ENCODE results near the gene OR6S1. TPM values are rescaled to one million over a fixed set of nuclear protein-coding genes. Genes with fewer than 3 reads are reported as not detected.

The OR6S1 gene
- total and polyA plus RNA-seq, 2 experiments from 2014 or later, result not detected

DNA sequence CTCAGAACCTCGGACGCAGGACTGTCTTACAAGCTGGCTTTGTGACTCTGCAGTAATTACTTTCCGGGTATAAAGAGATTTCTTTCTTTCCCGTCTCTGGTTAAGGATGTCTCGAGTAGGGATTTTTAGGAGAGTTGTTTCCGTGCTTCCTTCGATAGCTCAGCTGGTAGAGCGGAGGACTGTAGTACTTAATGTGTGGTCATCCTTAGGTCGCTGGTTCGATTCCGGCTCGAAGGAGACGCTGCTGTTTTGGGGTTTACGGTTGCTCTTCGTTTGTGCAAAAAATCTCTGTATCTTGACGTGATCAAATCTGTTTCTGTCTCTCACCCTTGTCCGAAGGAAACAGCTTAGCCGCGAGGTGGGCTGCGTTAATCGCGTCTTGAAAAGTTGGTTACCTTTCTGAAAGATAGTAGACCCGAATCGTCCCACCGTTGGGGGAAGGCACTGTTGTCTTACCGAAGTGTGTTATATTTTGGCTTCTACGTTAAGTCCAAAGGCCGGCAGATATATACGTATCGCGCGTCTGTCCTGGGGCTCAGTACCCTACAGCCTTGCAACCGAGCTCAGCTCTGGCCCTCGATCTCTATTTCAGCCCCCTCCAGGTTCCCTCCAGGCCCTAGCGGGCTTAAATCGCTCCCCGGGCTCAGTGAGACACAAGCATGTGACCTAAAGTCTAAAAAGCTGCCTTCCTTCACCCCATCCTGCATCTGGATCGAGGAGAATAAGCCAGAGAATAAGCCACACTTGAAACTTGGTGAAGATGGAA, 41.8 kb upstream of the OR6S1 start (continued):
- TF ChIP-seq, protein P1, sequence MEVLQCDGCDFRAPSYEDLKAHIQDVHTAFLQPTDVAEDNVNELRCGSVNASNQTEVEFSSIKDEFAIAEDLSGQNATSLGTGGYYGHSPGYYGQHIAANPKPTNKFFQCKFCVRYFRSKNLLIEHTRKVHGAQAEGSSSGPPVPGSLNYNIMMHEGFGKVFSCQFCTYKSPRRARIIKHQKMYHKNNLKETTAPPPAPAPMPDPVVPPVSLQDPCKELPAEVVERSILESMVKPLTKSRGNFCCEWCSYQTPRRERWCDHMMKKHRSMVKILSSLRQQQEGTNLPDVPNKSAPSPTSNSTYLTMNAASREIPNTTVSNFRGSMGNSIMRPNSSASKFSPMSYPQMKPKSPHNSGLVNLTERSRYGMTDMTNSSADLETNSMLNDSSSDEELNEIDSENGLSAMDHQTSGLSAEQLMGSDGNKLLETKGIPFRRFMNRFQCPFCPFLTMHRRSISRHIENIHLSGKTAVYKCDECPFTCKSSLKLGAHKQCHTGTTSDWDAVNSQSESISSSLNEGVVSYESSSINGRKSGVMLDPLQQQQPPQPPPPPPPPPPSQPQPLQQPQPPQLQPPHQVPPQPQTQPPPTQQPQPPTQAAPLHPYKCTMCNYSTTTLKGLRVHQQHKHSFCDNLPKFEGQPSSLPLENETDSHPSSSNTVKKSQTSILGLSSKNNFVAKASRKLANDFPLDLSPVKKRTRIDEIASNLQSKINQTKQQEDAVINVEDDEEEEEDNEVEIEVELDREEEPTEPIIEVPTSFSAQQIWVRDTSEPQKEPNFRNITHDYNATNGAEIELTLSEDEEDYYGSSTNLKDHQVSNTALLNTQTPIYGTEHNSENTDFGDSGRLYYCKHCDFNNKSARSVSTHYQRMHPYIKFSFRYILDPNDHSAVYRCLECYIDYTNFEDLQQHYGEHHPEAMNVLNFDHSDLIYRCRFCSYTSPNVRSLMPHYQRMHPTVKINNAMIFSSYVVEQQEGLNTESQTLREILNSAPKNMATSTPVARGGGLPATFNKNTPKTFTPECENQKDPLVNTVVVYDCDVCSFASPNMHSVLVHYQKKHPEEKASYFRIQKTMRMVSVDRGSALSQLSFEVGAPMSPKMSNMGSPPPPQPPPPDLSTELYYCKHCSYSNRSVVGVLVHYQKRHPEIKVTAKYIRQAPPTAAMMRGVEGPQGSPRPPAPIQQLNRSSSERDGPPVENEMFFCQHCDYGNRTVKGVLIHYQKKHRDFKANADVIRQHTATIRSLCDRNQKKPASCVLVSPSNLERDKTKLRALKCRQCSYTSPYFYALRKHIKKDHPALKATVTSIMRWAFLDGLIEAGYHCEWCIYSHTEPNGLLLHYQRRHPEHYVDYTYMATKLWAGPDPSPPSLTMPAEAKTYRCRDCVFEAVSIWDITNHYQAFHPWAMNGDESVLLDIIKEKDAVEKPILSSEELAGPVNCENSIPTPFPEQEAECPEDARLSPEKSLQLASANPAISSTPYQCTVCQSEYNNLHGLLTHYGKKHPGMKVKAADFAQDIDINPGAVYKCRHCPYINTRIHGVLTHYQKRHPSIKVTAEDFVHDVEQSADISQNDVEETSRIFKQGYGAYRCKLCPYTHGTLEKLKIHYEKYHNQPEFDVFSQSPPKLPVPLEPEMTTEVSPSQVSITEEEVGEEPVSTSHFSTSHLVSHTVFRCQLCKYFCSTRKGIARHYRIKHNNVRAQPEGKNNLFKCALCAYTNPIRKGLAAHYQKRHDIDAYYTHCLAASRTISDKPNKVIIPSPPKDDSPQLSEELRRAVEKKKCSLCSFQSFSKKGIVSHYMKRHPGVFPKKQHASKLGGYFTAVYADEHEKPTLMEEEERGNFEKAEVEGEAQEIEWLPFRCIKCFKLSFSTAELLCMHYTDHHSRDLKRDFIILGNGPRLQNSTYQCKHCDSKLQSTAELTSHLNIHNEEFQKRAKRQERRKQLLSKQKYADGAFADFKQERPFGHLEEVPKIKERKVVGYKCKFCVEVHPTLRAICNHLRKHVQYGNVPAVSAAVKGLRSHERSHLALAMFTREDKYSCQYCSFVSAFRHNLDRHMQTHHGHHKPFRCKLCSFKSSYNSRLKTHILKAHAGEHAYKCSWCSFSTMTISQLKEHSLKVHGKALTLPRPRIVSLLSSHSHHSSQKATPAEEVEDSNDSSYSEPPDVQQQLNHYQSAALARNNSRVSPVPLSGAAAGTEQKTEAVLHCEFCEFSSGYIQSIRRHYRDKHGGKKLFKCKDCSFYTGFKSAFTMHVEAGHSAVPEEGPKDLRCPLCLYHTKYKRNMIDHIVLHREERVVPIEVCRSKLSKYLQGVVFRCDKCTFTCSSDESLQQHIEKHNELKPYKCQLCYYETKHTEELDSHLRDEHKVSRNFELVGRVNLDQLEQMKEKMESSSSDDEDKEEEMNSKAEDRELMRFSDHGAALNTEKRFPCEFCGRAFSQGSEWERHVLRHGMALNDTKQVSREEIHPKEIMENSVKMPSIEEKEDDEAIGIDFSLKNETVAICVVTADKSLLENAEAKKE (CRISPR knock-in tag; IDR thresholded peaks at IDR 0.05), result no peak

DNA sequence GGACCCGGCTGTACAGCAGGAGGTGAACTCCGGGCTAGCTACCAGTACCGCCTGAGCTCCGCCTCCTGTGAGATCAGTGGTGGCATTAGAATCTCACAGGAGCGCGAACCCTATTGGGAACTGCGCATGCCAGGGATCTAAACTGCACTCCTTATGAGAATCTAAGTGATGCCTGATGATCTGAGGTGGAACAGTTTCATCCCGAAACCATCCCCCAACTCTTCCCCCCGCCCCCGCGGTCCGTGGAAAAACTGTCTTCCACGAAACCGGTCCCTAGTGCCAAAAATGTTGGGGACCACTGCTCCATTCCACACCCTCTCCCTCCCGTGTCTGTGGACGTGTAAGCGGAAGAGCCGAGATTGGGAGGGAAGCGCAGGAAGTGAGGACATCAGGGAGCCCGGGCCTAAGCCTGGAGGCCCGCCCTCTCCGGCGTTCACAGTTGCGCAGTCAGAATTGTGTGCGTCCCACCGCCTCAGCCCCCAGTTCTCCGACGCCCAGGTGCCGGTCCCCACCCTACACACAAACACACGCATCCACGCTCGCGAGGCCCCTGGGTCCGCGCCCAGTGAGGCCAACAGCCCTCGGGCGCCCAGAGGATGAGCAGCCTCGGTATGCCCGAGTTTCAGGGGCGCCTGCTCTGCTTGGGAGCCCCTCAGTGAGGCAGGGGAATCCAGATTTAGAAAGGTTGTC, 41.1 kb upstream of the OR6S1 start:
- Histone ChIP-seq H2AFZ (peak overlapping the region; percentile 87), H3K4me1 (ENCODE audit: insufficient read depth) (peaks cover 9% of the 10 kb centered on the region), H3K79me2 (replicated peaks; ENCODE audit: insufficient read depth) (no peaks in the 10 kb centered on the region), H3K4me3 (peak overlapping the region; percentile 92), H3F3A (replicated peaks; ENCODE audit: low read depth) (peaks cover 3% of the 10 kb centered on the region; the same call in 1 of the 2 replicates), H3K4me2 (peak overlapping the region; percentile 80), H3K27me3 (ENCODE audit: insufficient read depth) (no peaks in the 10 kb centered on the region), H4K20me1 (replicated peaks; ENCODE audit: insufficient read depth) (no peaks in the 10 kb centered on the region), H3K36me3 (ENCODE audit: insufficient read depth) (no peaks in the 10 kb centered on the region), H3K27ac (ENCODE audit: low read depth) (peak overlapping the region; percentile 82), H3K9me2 (ENCODE audit: insufficient read depth) (no peaks in the 10 kb centered on the region)
- Mint-ChIP-seq H3K36me3 (ENCODE audit: low read depth) (no peaks in the 10 kb centered on the region; the same call in 2 of the 3 replicates), H3K4me1 (peaks cover 20% of the 10 kb centered on the region), H3K27ac (no peak overlapping the region), H3K9me3 (no peaks in the 10 kb centered on the region), H3K27me3 (ENCODE audit: insufficient read depth, low read depth, poor library complexity) (peaks cover 13% of the 10 kb centered on the region), H3K4me3 (no peak overlapping the region)
- ATAC-seq, result peak; percentile 55
- DNase-seq (ENCODE audit: low spot score), result peak; percentile 83
- TF ChIP-seq EZH2phosphoT487 (IDR thresholded peaks at IDR 0.05; ENCODE audit: unreplicated experiment), result no peak
- TF ChIP-seq, protein P2, sequence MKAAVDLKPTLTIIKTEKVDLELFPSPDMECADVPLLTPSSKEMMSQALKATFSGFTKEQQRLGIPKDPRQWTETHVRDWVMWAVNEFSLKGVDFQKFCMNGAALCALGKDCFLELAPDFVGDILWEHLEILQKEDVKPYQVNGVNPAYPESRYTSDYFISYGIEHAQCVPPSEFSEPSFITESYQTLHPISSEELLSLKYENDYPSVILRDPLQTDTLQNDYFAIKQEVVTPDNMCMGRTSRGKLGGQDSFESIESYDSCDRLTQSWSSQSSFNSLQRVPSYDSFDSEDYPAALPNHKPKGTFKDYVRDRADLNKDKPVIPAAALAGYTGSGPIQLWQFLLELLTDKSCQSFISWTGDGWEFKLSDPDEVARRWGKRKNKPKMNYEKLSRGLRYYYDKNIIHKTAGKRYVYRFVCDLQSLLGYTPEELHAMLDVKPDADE (IDR thresholded peaks at IDR 0.05), result peak; percentile 15; the same call in 1 of the 2 replicates
- TF ChIP-seq POLR2AphosphoS5 (IDR thresholded peaks at IDR 0.05; ENCODE audit: low read depth), result peak; percentile 83
- no peak for TF ChIP-seq STAT1 (IDR thresholded peaks at IDR 0.05; ENCODE audit: unreplicated experiment)
- no peak for TF ChIP-seq JUNB (IDR thresholded peaks at IDR 0.05; ENCODE audit: unreplicated experiment)
- TF ChIP-seq CREB1 (CRISPR knock-in tag; IDR thresholded peaks at IDR 0.05; ENCODE audit: low read depth), result 0 out of 2 replicates have a peak, but pooled peaks have one; percentile 39
- no peak for TF ChIP-seq EZH2 (IDR thresholded peaks at IDR 0.05; ENCODE audit: low read depth, unreplicated experiment)
- TF ChIP-seq, protein P3, sequence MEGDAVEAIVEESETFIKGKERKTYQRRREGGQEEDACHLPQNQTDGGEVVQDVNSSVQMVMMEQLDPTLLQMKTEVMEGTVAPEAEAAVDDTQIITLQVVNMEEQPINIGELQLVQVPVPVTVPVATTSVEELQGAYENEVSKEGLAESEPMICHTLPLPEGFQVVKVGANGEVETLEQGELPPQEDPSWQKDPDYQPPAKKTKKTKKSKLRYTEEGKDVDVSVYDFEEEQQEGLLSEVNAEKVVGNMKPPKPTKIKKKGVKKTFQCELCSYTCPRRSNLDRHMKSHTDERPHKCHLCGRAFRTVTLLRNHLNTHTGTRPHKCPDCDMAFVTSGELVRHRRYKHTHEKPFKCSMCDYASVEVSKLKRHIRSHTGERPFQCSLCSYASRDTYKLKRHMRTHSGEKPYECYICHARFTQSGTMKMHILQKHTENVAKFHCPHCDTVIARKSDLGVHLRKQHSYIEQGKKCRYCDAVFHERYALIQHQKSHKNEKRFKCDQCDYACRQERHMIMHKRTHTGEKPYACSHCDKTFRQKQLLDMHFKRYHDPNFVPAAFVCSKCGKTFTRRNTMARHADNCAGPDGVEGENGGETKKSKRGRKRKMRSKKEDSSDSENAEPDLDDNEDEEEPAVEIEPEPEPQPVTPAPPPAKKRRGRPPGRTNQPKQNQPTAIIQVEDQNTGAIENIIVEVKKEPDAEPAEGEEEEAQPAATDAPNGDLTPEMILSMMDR (conservative IDR thresholded peaks at IDR 0.05; ENCODE audit: low read depth in 2 of 2), result no peak
- TF ChIP-seq NANOG (IDR thresholded peaks at IDR 0.05; ENCODE audit: borderline replicate concordance), result no peak
- TF ChIP-seq ZNF114 (CRISPR knock-in tag; IDR thresholded peaks at IDR 0.05), result no peak
